GM21529 (cell line): ENCODE measurements around the gene GMPPB.
"Not testable (repeated sequence)": the region's sequence is repeated elsewhere in the genome, so short reads cannot be mapped to it uniquely, and the experiment has no call there.

Source experiments
- ATAC-seq: cut with Tn5 transposase; IDR thresholded peaks from one replicate; pipeline ENCODE4 v1.9.1; 2021; ENCODE audit not compliant: unreplicated experiment

GMPPB gene

GRCh38 chr3:49694409-49695070 is 29.2 kb downstream of the GMPPB start:
- ATAC-seq, result not testable (repeated sequence)

DNA sequence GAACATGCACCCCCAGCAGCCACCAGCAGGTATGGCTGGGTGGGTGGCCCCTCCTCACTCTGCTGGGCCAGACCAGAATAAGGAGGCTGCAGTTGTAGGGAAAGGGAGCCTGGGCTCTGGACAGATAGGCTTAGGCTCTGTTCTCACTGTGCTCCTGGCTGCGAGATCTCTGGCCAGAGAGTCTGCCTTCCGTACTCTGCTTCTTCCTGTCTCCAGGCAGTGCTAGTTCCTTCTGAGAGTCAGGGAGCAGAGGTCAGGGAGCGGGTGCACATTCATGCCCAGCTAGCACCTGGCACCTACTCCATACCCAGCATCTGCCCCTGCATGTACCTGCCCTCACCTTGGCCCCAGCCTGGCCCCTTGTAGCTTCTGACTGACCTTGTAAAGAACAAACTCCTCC is 32.3 kb downstream of the GMPPB start:
- ATAC-seq, result not testable (repeated sequence)

GRCh38 chr3:49690856-49691255 is 32.9 kb downstream of the GMPPB start:
- ATAC-seq, result not testable (repeated sequence)

DNA sequence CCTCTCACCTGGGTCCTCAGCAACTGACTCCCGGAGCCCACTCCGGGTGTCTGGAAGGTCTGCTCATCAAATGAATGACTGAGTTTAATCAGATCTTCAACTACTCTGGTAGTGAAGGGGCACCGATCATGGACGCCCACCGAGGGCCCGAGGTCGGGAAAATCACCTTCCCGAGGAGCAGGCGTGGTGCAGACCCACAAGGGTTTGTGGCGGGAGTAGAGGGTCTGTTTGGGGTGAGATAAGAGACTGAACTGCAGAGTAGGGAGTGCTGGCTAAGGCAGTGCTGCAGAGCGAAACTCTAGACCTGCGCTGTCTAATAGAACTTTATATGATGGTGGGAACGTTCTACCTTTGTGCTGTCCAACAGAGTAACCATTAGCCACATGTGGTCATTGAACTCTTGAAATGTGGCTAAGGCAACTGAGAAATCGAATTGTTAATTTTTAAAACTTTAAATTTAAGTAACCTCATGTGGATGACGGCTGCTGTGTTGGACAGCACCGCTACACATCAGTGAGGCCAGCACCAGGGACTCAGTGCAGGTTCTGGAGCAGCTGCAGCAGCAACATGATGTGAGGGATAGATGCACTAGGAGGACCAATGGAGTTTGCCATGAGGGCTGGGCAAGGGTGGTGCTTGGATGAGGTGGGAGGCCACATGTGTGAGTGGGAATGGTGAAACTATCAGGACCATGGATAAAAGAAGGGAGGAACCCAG is 33.7 kb downstream of the GMPPB start:
- not testable (repeated sequence) for ATAC-seq

DNA sequence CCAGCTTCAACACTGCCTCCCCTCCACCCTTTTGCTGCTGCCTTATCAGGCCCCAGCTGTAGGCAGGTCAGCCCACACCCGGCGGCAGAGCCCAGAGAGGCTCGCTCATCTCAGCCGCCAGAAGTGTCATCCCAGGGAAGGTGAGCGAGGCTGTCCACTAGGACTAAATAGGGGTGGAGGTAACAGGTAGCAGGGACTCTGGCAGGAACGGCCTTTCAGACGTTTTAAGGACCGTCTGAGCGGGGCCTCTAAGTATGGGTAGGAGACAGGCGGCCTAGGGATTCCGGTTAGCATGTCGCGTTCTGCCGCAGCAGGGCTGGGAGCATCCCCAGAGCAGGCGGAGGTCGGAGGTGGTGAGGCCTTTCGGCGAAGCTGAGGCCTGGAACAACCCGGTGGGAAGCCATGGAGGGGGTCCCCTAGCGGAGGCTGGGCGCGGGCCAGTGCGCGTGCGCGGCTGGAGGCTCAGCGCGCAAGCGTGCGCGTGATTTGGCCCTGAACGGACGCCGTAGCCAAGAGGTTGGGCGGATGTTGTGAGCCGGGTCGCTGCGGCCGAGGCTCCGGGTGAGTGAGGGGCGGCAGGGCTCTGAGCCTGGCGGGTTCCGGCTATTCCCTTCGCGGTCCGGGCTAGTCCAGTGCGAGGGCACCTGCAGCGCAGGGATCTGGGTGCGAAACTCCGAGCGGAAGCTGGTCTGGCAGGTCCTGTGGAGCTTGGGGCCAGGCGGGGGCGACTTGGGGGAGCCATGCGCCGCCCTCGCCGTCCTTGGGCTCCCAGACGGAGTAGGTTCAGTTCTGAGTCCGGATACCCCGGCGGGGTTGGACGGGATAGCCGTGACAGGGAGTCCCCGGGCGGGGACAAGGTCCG is 34.5 kb downstream of the GMPPB start, which contains the start of the genes MST1 and RNF123:
MST1 (minus strand) TSS at position 429 of the 862 bp plus-strand sequence. CDS start 783 bp downstream, outside the sequence.
RNF123 (plus strand) TSS at position 512 of the 862 bp plus-strand sequence. CDS start 1,609 bp downstream, outside the sequence.
- peak; percentile 64 for ATAC-seq

DNA sequence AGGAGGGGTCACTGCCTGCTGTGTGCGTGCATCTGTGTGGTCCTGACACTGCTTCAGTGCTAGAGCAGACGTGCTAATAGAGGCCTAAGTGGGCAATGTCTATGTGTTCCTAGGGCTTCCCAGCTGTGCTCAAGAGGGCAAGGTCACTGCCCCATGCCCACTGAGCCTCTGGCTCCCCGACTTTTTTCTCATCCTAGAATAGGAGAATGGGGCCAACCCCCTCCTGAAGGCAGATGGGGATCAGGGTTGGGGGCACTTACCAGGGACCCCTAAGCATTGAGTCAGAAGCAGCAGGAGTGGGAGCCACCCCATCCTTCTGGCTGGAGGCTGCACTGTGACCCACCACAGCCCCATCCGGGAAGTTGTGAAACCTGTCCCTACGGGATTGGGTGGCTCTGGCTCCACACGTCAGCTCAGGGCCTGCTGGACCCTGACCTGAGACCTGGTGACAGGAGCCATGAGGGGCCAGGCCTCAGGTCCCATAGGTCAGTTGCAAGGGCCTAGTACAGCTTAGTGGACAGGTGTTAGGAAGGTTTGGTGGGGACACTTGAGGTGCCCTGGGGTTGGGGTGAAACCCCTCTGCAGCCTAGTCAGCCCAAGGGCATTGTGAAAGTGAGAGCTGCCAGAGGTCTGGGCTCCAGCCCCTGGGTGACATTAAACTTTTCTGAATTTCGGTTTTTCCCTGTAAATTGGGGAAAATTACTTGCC is 35.3 kb downstream of the GMPPB start:
- ATAC-seq, result not testable (repeated sequence)

- not testable (repeated sequence) for ATAC-seq
Observed at GRCh38 chr3:49687424-49687795, 36.3 kb downstream of the GMPPB start.

DNA sequence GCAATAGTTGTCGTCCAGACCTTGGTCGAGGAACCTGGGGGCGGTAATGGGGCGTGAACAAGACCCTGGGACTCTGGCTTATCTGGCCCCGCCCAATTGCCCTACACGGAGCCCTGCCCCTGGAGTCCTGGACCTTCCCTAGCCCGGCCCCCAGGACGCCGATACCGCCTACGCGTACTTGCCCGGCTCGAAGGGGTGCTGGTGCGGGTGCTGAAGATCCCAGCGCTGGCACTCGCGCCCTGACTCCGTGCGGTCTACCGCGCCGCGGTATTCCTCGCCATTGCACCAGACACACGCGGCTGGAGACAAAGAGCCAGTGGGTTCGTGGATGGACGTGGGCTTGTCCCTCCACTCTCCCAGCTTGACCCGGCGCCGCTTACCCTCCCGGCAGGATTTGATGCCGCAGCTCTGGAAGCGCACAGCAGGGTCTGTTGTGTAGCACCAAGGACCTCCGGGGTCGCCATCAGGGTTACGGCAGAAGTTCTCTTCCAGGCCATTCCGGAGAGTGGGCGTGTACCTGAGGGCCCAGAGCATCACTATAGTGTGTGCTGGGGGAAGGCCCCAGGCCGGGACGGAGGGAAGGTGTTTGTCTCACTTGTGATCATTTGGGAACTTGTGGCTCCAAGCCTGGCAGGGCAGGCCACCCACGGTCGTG is 36.9 kb downstream of the GMPPB start:
- ATAC-seq, result not testable (repeated sequence)

- ATAC-seq, result not testable (repeated sequence)
Observed at GRCh38 chr3:49686346-49686745, 37.4 kb downstream of the GMPPB start.

DNA sequence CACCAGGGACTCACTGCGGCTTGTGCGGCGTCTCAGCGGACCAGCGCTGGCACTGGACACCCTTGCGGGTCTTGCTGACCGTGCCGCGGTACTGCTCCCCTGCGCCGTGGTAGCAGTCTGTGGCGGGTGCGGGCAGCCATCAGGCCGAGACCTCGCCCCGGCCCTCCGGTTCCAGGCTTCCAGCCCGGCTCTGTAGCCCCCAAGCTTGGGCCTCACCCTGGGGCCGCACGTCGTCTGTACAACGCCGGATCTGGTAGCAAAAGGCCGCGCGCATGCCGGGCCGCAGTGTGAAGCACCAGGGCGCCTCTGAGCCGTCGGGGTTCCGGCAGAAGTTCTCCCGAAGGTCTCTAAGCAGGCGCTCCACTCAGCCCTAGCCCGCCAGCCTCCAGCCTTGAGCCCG is 37.9 kb downstream of the GMPPB start:
- ATAC-seq, result not testable (repeated sequence)

DNA sequence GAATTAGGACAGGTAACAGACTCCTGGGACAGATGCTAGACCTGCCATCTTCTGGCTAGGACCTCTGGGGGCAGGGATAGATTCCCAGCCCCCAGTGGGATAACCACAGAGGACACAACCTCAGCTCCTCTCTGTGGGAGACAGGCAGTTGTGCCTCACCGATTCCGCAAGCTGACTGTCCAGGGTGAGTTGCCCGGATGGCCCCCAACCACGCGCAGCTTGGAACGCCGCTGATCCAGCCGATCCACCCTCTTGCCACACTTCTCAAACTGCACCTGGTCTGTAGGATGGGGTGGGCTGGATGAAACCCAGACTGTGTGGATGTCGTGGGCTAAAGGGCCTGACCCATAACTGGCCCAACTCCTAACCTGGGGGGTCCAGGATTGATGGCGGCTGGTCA is 38.6 kb downstream of the GMPPB start:
- ATAC-seq, result not testable (repeated sequence)

- ATAC-seq, result not testable (repeated sequence)
Observed at GRCh38 chr3:49684453-49684852, 39.3 kb downstream of the GMPPB start.

DNA sequence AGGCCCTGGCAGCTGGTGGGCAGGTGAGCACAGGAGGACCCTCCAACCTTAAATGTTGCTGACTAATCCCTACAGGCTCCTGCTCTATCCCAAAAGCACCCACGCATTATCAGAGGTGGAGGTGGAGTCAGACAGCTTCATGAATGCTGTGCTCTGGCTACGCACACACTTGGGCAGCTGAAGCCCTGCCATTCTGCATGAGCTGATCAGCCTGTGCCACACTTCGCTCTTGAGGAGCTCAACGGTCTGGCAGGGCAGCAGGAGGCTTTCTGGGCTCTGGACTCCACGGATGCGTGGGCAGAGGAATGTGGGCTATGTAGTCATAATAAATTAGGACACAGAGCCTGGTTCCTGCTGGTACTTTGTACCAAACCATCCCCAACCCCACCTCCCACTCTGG is 40.6 kb downstream of the GMPPB start:
- ATAC-seq, result no peak

DNA sequence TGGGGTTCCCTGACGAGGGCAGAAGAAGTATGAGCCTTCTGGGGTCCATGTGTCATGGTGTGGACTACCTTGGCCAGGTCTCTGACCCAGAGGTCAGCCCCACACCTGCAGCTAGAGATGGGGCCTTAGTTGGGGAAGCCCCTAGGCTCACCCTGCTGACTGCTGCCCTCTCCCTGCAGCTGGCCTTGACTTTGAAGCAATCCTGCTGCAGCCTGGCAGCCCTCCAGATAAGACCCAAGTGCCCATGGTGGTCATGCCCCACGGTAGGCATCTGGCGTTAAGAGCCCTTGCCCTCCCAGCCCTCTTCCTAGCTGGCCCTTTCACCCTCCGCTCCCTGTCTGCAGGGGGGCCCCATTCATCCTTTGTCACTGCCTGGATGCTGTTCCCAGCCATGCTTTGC is 42.2 kb downstream of the GMPPB start:
- ATAC-seq, result no peak

GRCh38 chr3:49681232-49681522 is 42.6 kb downstream of the GMPPB start:
- ATAC-seq, result no peak

DNA sequence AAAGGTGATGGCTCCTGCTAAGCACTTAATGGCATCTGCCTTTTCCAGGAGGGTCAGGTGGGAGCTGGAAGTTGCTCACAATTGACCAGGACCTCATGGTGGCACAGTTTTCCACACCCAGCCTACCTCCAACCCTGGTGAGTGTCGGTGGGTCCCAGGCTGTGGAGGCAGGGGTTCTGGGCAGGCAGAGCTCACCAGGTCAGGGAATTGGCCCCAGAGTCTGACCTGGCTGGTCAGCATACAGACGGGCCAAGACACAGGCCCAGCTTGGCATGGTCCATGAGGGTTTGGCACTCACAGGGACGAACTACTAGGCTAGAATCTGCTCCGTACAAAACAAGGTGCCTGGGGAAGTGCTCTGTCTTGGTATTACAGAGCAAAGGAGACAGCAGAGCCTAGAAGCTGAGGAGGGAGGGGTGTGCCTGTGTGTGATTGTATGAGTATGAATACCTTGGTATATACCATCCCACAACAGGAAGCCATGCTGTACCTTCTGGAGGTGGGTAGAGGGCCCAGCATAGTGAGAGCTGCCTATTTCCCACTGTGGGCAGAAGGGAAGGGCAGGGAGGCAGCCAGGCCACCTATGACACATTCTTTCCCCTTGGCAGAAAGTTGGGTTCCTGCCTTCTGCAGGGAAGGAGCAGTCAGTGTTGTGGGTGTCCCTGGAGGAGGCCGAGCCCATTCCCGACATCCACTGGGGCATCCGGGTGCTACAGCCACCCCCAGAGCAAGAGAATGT is 43.1 kb downstream of the GMPPB start:
- no peak for ATAC-seq

GRCh38 chr3:49675912-49676311 is 47.8 kb downstream of the GMPPB start:
- no peak for ATAC-seq

DNA sequence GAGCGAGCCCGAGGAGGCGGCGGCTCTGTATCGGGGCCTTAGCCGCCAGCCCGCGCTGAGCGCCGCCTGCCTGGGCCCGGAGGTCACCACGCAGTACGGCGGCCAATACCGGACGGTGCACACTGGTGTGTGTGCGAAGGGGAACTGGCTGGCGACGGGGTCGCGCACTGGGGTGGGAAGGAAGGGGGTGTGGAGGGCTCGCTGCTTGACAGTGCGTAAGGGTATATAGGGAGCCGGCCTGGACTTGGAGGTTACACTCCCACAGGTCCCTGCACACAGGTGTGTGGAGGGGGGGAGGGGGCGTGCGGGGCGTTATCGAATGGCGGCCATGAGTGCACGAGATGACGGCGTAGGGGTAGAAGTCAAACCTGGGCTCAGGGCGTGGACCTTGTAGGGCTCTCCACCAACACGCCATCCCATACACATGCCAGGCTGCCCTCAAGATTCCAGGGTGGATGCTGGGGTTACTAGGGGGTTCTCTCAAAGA is 49.2 kb downstream of the GMPPB start:
- ATAC-seq, result peak; percentile 17

- ATAC-seq, result peak; percentile 82
Observed at GRCh38 chr3:49673715-49674496, 49.8 kb downstream of the GMPPB start, which contains the start of gene APEH. APEH (plus strand) TSS chr3:49674351; CDS start chr3:49674402, 51 bp downstream.
